Measurements from ENCODE around the gene KIAA0753. TPM values are rescaled to one million over a fixed set of nuclear protein-coding genes. Genes with fewer than 3 reads are reported as not detected.
"Not testable (repeated sequence)": the region's sequence is repeated elsewhere in the genome, so short reads cannot be mapped to it uniquely, and the experiment has no call there.

Gene KIAA0753
- total RNA-seq, 1 donor from 2014 or later, result 15.7 TPM

DNA sequence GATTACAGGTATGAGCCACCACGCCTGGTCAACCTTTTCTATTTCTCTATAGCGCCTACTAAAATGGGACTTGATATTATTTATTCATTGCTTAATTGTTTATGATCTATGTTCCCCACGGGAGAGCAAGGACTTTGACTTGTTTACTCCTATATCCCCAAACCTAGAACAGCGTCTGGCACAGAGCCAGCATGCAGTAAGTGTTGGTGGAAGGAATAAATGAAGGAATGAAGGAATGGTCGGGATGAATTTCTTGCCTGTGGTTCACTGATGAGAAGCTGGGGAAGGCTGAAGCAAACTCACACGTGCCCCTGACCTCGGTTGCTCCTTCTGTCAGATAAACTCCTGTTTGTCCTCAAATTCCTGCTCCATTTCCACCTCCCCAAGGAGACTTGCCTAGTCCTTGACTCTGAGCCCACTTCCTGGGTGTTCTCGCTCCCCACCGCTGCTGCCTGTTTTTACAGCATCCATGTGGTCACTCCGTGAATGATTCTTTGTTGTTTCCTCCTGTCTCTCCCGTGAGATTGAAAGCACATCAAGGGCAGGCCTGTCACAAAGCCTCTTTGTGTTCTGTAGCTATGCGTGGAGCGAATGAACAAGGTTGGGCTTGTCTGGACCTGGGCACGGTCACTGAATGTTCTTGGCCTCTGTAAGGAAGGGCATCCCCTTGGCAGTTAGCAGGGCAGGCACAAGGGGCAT is 28.4 kb upstream of the KIAA0753 start:
- H3K4me3 ChIP-seq (ENCODE audit: low read depth, low read length), result no peak overlapping the region
- no peak for DNase-seq (ENCODE audit: low read depth)
- TF ChIP-seq CTCF (conservative IDR thresholded peaks at IDR 0.05; ENCODE audit: low read depth, low read length), result no peak

DNA sequence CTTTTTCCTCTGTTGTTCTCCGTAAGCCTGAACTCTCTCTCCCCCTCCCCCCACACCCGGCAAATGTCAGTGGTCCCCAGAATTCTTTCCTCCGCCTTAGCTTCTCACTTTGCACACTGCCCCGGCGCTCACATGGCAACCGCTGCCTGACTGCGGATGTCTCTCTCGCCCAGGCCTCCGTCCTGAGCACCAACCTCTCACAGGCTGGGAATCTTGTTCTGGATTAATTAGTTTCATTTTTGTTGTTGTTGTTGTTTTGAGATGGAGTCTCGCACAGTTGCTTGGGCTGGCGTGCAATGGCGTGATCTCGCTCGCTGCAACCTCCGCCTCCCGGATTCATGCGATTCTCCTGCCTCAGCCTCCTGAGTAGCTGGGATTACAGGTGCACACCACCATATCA is 27.7 kb upstream of the KIAA0753 start:
- TF ChIP-seq CTCF (conservative IDR thresholded peaks at IDR 0.05; ENCODE audit: low read depth, low read length), result no peak
- no peak overlapping the region for H3K4me3 ChIP-seq (ENCODE audit: low read depth, low read length)
- DNase-seq (ENCODE audit: low read depth), result no peak

DNA sequence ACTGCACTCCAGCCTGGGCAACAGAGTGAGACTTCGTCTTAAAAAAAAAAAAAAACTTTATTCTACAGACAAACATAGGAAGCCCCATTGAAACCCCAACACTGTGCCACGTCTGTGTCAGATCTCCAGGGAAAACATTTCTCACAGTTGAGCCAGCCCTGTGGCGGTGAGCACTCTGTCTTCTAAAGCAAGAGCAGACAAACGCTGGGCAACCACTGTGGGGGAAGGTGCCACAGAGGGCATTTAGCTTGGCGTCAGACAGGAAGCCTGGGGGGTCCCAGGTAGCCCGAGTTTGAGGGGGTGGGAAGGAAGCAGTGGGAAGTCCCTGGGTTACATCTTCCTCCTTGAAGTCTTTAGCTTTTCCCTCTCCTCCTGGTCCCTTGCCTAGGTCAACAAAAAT is 27.0 kb upstream of the KIAA0753 start:
- TF ChIP-seq CTCF (conservative IDR thresholded peaks at IDR 0.05; ENCODE audit: low read depth, low read length), result no peak
- H3K4me3 ChIP-seq (ENCODE audit: low read depth, low read length), result no peak overlapping the region
- DNase-seq (ENCODE audit: low read depth), result no peak

- TF ChIP-seq CTCF (conservative IDR thresholded peaks at IDR 0.05; ENCODE audit: low read depth, low read length), result no peak
- DNase-seq (ENCODE audit: low read depth), result no peak
- H3K4me3 ChIP-seq (ENCODE audit: low read depth, low read length), result no peak overlapping the region
Observed at GRCh38 chr17:6666557-6666956, 26.0 kb upstream of the KIAA0753 start.

DNA sequence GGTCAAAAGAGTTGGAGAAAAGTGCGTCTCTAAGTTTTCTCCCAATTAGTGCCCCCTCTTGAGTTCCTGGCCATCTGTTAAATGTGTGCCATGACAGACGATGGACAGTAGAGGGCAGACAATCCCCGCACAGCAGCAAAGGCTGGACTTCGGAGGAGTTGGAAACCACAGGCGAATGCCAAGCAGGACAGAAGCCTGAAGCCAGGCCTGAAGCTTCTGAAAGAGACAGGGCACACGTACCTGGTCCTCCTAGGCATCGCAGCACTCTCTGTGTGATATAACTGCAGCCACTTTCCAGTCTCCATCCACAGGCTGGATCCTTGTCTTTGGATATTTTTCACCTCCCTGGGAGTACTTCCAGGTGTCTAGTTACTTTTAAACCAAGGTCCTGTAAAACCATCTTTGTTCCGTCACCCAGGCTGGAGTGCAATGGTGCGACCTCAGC is 25.6 kb upstream of the KIAA0753 start:
- DNase-seq (ENCODE audit: low read depth), result no peak
- peak; percentile 98 for TF ChIP-seq CTCF (conservative IDR thresholded peaks at IDR 0.05; ENCODE audit: low read depth, low read length)
- H3K4me3 ChIP-seq (ENCODE audit: low read depth, low read length), result no peak overlapping the region

DNA sequence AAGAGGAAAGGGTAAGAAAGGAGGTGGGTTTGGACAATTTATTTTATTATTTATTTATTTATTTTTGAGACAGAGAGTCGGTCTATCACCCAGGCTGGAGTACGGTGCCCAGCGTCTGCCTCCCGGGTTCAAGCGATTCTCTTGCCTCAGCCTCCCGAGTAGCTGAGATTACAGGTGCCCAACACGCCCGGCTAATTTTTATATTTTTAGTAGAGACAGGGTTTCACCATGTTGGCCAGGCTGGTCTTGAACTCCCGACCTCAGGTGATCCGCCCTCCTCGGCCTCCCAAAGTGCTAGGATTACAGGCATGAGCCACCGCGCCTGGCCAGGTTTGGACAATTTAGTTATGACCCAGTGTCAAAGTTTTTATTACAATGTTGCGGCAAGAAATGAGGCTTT is 22.7 kb upstream of the KIAA0753 start:
- DNase-seq (ENCODE audit: low read depth); H3K4me3 ChIP-seq (ENCODE audit: low read depth, low read length): not testable (repeated sequence)

- DNase-seq (ENCODE audit: low read depth), result no peak
- H3K4me3 ChIP-seq (ENCODE audit: low read depth, low read length), result no peak overlapping the region
- TF ChIP-seq CTCF (conservative IDR thresholded peaks at IDR 0.05; ENCODE audit: low read depth, low read length), result no peak
Observed at GRCh38 chr17:6661464-6661848, 20.9 kb upstream of the KIAA0753 start.
